ENCODE data around the gene LIME1. TPM values are rescaled to one million over a fixed set of nuclear protein-coding genes. Genes with fewer than 3 reads are reported as not detected.

LIME1 gene
- total and polyA plus RNA-seq, 10 of the 15 experiments (the other 5 are each of a cell fraction or from before 2014, with no cell fraction given) = 0.35 to 154 (median 49.9) TPM

DNA sequence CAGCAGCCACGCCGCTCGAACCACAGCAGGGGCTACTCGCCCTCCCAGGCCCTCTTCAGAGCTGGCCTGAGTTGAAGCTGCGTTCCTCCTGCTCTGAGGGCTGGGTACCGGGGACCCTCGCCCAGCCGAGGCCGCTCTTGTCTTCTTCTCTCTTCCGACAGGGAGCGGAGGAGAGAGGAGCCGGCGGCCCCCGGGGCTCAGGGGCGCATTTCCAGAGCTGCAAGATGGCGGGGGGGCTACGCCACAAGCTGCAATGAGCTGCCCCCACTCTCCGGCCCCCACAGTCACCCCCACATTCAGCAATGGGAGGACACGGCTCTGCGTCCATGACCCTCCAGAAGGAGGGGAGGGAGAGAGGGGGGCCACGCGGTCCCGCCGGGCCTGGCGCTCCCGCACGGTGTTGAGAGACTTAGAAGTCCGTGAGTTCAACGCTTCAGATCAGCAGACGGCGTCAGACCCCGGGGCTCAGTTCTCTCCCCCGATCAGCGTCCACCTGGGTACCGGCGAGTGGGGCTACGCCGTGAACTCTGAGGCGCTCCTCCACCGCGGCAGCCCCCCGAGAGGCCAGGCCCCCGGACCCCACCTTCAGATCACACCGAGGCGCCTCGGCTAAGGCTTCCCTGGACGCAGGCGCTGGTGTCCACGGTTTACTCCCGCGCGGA is 34.7 kb downstream of the LIME1 start:
- CTCF ChIA-PET = no interaction called here
- no peaks in the 10 kb centered on the region for H3K4me1 ChIP-seq (ENCODE audit: control insufficient read depth, insufficient read depth, low read length)
- POLR2A ChIA-PET = no interaction called here
- no peak overlapping the region for H3K9ac ChIP-seq (ENCODE audit: control insufficient read depth, insufficient read depth, low read length)
- TF ChIP-seq RAD51 (IDR thresholded peaks at IDR 0.05) (no peak), EP300 (IDR thresholded peaks at IDR 0.05; ENCODE audit: borderline replicate concordance in 1 of 2, control insufficient read depth in 1 of 2, low read depth in 2 of 2, low read length in 2 of 2) (no peak), NFIC (IDR thresholded peaks at IDR 0.05; ENCODE audit: low read depth, low read length) (no peak), SREBF2 (IDR thresholded peaks at IDR 0.05; ENCODE audit: low read length) (no peak), RAD21 (IDR thresholded peaks at IDR 0.05; ENCODE audit: insufficient read depth, low read depth, low read length) (no peak), SMAD1 (IDR thresholded peaks at IDR 0.05; ENCODE audit: low read depth, partially characterized antibody) (no peak), ZNF274 (IDR thresholded peaks at IDR 0.05; ENCODE audit: insufficient read depth, insufficient read length) (no peak), EED (IDR thresholded peaks at IDR 0.05; ENCODE audit: low read depth) (no peak), WRNIP1 (IDR thresholded peaks at IDR 0.05; ENCODE audit: borderline replicate concordance, low read depth, low read length) (no peak), GABPA (IDR thresholded peaks at IDR 0.05; ENCODE audit: low read depth) (no peak), NR2C1 (IDR thresholded peaks at IDR 0.05) (no peak), ZZZ3 (IDR thresholded peaks at IDR 0.05; ENCODE audit: control insufficient read depth, insufficient read length, low read depth) (no peak), ZNF207 (IDR thresholded peaks at IDR 0.05; ENCODE audit: borderline replicate concordance) (no peak), RBBP5 (conservative IDR thresholded peaks at IDR 0.05) (no peak), BHLHE40 (IDR thresholded peaks at IDR 0.05; ENCODE audit: borderline replicate concordance in 1 of 2, low read depth in 2 of 2, low read length in 1 of 2) (no peak), CEBPB (IDR thresholded peaks at IDR 0.05; ENCODE audit: borderline replicate concordance in 1 of 2, low read depth in 2 of 2, low read length in 2 of 2) (no peak)
- TF ChIP-seq, protein P1, sequence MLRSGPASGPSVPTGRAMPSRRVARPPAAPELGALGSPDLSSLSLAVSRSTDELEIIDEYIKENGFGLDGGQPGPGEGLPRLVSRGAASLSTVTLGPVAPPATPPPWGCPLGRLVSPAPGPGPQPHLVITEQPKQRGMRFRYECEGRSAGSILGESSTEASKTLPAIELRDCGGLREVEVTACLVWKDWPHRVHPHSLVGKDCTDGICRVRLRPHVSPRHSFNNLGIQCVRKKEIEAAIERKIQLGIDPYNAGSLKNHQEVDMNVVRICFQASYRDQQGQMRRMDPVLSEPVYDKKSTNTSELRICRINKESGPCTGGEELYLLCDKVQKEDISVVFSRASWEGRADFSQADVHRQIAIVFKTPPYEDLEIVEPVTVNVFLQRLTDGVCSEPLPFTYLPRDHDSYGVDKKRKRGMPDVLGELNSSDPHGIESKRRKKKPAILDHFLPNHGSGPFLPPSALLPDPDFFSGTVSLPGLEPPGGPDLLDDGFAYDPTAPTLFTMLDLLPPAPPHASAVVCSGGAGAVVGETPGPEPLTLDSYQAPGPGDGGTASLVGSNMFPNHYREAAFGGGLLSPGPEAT (IDR thresholded peaks at IDR 0.05; ENCODE audit: low read depth) = no peak
- TF ChIP-seq, protein P2, sequence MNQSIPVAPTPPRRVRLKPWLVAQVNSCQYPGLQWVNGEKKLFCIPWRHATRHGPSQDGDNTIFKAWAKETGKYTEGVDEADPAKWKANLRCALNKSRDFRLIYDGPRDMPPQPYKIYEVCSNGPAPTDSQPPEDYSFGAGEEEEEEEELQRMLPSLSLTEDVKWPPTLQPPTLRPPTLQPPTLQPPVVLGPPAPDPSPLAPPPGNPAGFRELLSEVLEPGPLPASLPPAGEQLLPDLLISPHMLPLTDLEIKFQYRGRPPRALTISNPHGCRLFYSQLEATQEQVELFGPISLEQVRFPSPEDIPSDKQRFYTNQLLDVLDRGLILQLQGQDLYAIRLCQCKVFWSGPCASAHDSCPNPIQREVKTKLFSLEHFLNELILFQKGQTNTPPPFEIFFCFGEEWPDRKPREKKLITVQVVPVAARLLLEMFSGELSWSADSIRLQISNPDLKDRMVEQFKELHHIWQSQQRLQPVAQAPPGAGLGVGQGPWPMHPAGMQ (IDR thresholded peaks at IDR 0.05; ENCODE audit: borderline replicate concordance) = no peak
- TF ChIP-seq, protein P3, sequence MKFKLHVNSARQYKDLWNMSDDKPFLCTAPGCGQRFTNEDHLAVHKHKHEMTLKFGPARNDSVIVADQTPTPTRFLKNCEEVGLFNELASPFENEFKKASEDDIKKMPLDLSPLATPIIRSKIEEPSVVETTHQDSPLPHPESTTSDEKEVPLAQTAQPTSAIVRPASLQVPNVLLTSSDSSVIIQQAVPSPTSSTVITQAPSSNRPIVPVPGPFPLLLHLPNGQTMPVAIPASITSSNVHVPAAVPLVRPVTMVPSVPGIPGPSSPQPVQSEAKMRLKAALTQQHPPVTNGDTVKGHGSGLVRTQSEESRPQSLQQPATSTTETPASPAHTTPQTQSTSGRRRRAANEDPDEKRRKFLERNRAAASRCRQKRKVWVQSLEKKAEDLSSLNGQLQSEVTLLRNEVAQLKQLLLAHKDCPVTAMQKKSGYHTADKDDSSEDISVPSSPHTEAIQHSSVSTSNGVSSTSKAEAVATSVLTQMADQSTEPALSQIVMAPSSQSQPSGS (IDR thresholded peaks at IDR 0.05; ENCODE audit: low read length) = no peak
- TF ChIP-seq, protein P4, sequence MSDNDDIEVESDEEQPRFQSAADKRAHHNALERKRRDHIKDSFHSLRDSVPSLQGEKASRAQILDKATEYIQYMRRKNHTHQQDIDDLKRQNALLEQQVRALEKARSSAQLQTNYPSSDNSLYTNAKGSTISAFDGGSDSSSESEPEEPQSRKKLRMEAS (IDR thresholded peaks at IDR 0.05; ENCODE audit: low read depth, low read length) = no peak
- RAD21 ChIA-PET (ENCODE audit: unreplicated experiment) = no interaction called here
- H3K36me3 ChIP-seq (ENCODE audit: control insufficient read depth in 2 of 2, insufficient read depth in 2 of 2, low read length in 1 of 2) = no peaks in the 10 kb centered on the region
- SMC1A ChIA-PET (ENCODE audit: uncharacterized antibody, unreplicated experiment) = no interaction called here
- H3K4me3 ChIP-seq = no peak overlapping the region
- no peak for DNase-seq (ENCODE audit: low read depth, low spot score)
- in situ Hi-C loops (cut with MboI) (no loop called here), intact Hi-C loops (cut with micrococcal nuclease; ENCODE audit: unreplicated experiment) (no loop called here)
- H2AFZ ChIP-seq (ENCODE audit: control insufficient read depth, low read depth, low read length) = no peak overlapping the region
- H3K4me2 ChIP-seq (ENCODE audit: control insufficient read depth, insufficient read depth) = no peak overlapping the region
- ATAC-seq = no peak
- no peak for FAIRE-seq
- 82% methylated on average over 46 of the region's 52 CpGs for WGBS (ENCODE audit: insufficient coverage, insufficient replicate concordance, low lambda C conversion rate, missing lambda C conversion rate)
- no peaks in the 10 kb centered on the region for H3K27me3 ChIP-seq (replicated peaks in 1 of 2; ENCODE audit: control insufficient read depth in 2 of 2, insufficient read depth in 2 of 2, low read length in 1 of 2)
- H3K79me2 ChIP-seq (ENCODE audit: control insufficient read depth, insufficient read depth, low read length) = no peaks in the 10 kb centered on the region
- no peak overlapping the region for H3K27ac ChIP-seq (ENCODE audit: control insufficient read depth, insufficient read depth)
- H3K9me3 ChIP-seq (replicated peaks; ENCODE audit: control insufficient read depth, insufficient read depth, low read length) = peaks cover 2% of the 10 kb centered on the region; the same call in 1 of the 3 replicates
- H4K20me1 ChIP-seq (ENCODE audit: control insufficient read depth, insufficient read depth) = no peaks in the 10 kb centered on the region
- no TSS peak for BruUV-seq (replicated peaks)

Data from GM12878 (cell line).